NOMO-1 treated with dmso at 0.1 percent for 144 hours (cell line): ENCODE data around the gene SIRT7.

Experiments used
- DNase-seq: peaks from one replicate; lab custom pipeline; 2025; ENCODE audit not compliant: unreplicated experiment; lab: John Stamatoyannopoulos, UW

SIRT7 gene

GRCh38 chr17:81933178-81933699 is 15.3 kb upstream of the SIRT7 start:
- DNase-seq = no peak

- DNase-seq = no peak
Measured at GRCh38 chr17:81932333-81932983, 14.5 kb upstream of the SIRT7 start.

- no peak for DNase-seq
Measured at GRCh38 chr17:81931557-81932332, 13.8 kb upstream of the SIRT7 start.

GRCh38 chr17:81931189-81931556 is 13.2 kb upstream of the SIRT7 start:
- no peak for DNase-seq

- DNase-seq = no peak
Measured at GRCh38 chr17:81930142-81931125, 12.5 kb upstream of the SIRT7 start.

GRCh38 chr17:81929253-81930141 is 11.5 kb upstream of the SIRT7 start:
- no peak for DNase-seq

- no peak for DNase-seq
Measured at GRCh38 chr17:81928544-81929252, 10.7 kb upstream of the SIRT7 start.

GRCh38 chr17:81927653-81928543 is 9.9 kb upstream of the SIRT7 start, which contains the start of gene MAFG:
TSS of gene MAFG (minus strand) at chr17:81927735. CDS start at chr17:81923185, 4,550 bp downstream.
- peak; percentile 77 for DNase-seq

- DNase-seq = no peak
Measured at GRCh38 chr17:81927152-81927652, 9.2 kb upstream of the SIRT7 start.

- DNase-seq = peak; percentile 29
Measured at GRCh38 chr17:81926451-81927151, 8.6 kb upstream of the SIRT7 start.

- DNase-seq = no peak
Measured at GRCh38 chr17:81925860-81926450, 8.0 kb upstream of the SIRT7 start.

- no peak for DNase-seq
Measured at GRCh38 chr17:81924557-81925532, 6.9 kb upstream of the SIRT7 start.

GRCh38 chr17:81923302-81924260 is 5.6 kb upstream of the SIRT7 start:
- DNase-seq = peak; percentile 80

GRCh38 chr17:81922566-81923301 is 4.8 kb upstream of the SIRT7 start:
- peak; percentile 76 for DNase-seq
